Fibroblast of skin of left biceps (primary cell): ENCODE data around the gene TNFRSF8.
"Not testable (repeated sequence)": the region's sequence is repeated elsewhere in the genome, so short reads cannot be mapped to it uniquely, and the experiment has no call there.

ENCODE experiments used
- DNase-seq, 2 experiments: peaks; one replicate each; pipeline ENCODE4 v3.0.0-alpha.2; 2013; ENCODE audit warnings: low read depth in 2 of 2

The TNFRSF8 gene

DNA sequence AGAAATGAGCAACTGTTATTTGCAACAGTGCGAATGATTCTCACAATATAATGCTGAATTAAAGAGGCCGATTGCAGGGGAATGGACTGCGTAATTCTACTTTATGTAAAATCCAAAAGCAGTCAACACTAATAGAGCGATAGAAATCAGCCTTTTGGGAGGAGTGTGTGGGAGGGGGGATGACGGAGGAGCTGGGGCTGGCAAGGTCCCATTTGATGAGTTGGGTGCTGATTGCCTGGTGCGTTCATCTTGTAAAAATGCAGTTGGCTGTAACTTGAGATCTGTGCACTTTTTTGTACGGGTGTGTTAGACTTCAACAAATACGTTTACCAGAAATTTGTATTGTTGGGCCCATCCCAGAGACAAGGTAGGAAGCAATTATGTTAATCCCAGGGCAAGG is 20.7 kb downstream of the TNFRSF8 start:
- peak; percentile 16 to 20 for DNase-seq

DNA sequence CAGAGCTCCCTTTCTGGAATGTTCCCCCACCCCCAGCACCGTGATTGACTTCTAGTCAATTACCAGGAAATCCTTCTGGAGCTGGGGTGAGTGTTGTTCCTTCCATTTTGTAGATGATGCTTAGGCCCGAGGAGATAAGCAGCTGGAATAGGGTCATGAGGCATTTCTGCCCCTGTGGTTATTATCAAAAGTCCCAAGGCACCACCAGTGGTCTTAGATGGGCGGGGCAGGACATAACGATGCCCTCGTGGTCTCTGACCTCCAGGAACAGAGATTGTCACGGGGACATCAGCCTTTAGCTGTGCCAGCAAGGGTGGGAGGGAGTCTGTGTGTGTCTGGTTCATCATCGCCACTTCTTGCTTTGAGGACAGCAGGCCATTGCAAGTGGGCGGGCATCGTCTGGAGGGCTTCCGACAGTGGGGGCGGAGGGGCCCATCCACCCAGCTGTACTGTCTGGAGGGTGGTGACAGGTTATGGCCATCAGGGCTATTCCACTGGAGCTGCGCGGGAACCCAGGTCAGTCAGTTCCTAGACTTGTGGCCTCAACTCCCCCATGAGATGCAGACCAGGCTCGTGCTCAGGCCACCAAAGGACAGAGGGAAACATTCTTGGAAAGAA is 22.6 kb downstream of the TNFRSF8 start:
- DNase-seq = no peak

DNA sequence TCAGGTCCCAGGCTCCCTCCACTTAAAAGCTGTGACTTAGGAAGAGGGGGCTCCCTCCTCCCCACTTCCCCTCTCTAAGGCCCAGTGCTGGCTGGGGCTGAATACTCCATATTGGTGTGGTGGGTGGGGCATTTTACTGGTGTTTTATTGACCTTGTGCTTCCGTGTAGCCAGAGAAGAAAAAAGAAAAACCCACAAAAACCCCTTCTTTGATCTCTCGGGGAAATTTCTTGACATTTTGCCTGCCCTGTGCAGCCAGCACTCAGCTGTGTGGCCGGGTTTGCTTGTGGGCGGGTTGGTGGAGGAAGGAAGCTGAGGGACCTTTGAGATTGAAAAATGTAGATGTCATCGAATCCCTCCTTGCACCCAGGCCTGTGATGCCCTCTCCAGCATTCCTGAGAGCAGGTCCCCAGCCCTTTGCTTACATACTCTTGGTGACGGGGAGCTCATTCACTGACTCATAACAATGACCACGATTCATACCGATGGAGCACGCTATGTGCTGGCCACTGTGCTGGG is 24.8 kb downstream of the TNFRSF8 start:
- no peak for DNase-seq

DNA sequence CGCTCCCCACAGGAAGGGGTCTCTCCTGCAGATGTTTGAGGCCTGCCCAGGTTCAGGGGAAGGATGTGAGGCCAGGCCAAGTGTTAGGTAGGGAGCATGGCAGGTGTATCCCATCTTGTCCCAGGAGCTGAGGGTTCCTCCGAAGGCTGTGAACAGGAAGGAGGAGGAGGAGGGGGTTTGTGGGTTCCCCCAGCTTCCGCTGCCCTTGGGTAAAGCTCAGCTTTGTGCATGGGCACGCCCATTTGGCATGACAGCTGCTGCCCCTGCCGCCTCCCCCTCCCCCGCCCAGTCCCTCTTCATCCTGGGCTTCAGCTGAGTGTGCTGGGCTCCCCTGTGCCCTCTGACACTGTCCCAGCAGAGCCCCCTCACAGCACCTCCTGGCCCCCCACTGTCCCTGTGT is 25.5 kb downstream of the TNFRSF8 start:
- DNase-seq = no peak

- DNase-seq = no peak
These were observed 27.2 kb downstream of the TNFRSF8 start for GRCh38 chr1:12090326-12090725.

DNA sequence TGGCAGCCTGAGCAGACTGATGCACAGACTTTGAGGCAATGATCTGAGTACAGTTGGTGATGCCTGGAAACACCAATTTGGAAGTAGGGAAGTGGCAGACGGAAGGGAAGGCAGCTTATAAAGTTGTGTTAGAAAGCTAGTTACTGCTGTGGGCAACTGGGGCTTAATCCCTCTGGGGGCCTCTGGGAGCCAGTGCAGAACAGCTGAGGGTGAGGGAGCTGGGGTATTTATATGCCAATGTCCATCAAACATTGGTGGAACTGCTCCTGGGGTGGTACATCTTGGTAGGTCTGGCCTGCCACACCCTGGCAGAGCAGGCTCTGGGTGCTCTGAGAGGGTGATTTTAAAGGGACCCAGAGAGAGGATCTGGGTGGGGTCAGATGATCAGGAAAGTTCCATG is 28.1 kb downstream of the TNFRSF8 start:
- DNase-seq = no peak

GRCh38 chr1:12094180-12094579 is 31.1 kb downstream of the TNFRSF8 start:
- DNase-seq = no peak

- no peak for DNase-seq
These were observed 32.6 kb downstream of the TNFRSF8 start for GRCh38 chr1:12095452-12096263.

GRCh38 chr1:12096615-12097014 is 33.5 kb downstream of the TNFRSF8 start:
- DNase-seq = no peak

DNA sequence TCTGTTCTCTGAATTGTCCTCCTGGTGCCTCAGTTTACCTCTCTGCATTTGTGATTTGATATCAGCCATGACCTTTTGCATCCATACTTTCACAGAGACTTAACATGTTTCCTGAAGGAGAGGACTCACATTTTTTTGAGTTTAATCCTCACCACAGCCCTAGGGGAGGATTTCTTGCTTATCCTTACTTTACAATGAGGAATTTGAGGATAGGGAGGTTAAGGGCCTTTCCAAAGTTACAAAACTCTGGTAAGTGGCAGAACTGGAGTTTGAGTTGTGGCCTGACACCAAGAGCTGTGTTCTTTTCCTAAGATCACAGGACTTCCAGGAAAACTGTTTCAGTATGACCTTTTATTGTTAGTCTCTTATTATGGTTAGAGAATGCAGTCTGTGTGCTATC is 34.2 kb downstream of the TNFRSF8 start:
- DNase-seq = no peak

DNA sequence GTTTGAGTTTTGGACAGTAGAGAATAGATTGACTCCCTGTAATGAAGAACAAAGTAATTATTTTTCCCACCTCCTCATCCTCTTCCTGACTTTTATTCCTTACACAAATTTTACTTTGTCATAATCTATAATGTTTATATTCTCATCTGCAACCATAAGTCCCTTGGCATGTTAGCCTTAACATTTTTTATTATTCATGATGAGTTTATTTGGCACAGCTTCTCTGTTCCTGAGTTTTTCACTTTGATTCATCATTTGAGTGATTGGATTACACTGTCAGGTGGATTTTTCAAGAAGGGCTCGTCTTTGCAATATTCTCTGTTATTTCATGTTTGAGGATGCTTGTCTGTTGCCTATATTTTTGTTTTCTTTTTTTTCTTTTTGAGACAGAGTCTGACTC is 35.7 kb downstream of the TNFRSF8 start:
- DNase-seq = no peak

DNA sequence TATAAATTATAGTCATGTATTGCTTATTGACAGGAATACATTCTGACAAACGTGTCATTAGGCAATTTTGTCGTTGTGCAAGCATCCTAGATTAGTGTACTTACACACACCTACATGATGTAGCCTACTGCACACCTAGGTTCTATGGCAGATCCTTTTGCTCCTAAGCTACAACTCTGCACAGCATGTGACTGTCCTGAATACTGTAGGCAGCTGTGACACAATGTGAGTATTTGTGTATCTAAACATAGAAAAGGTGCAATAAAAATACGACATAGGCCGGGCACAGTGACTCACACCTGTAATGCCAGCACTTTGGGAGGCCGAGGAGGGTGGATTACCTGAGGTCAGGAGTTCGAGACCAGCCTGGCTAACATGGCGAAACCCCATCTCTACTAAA is 36.5 kb downstream of the TNFRSF8 start:
- DNase-seq = no peak

DNA sequence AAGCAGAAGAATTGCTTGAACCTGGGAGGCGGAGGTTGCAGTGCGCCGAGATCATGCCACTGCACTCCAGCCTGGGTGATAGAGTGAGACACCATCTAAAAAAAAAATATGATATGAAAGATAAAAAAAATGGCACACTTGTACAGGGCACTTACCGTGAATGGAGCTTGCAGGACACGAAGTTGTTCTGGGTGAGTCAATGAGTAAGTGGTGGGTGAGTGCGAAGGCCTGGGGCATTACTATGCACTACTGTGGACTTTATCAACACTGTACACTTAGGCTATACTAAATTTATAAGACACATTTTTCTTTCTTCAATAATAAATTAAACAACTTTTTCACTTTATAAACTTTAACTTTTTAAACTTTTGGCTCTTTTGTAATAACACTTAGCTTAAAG is 37.0 kb downstream of the TNFRSF8 start:
- DNase-seq = no peak

DNA sequence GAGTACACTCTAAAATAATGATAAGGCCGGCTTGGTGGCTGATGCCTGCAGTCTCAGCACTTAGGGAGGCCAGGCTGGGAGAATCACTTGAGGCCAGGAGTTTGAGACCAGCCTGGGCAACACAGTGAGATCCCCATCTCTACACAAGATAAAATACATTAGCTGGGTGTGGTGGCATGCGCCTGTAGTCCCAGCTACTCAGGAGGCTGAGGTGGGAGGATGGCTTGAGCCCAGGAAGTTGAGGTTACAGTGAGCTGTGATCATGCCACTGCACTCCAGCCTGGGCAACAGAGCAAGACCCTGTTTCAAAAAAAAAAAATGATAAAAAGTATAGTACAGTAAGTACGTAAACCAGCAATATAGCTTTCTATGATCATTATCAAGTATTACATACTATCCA is 38.0 kb downstream of the TNFRSF8 start:
- not testable (repeated sequence) for DNase-seq

GRCh38 chr1:12102066-12102465 is 39.0 kb downstream of the TNFRSF8 start:
- DNase-seq = no peak

DNA sequence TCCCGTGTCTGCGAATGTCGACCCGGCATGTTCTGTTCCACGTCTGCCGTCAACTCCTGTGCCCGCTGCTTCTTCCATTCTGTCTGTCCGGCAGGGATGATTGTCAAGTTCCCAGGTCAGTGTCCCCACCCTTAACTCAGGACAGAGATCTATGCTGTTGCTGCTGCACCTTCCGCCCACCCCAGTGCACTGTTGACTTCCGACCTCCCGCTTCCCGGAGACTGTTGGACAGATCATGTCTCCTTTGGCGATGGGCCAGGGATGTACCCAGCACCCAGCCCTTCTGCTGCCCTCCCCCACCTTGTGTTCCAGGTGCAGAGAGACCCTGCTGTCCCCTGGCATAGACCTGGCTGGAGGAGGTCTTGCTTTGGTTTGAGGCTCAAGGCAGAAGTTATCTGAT is 41.3 kb downstream of the TNFRSF8 start:
- no peak for DNase-seq

GRCh38 chr1:12106153-12106552 is 43.0 kb downstream of the TNFRSF8 start:
- DNase-seq = no peak

DNA sequence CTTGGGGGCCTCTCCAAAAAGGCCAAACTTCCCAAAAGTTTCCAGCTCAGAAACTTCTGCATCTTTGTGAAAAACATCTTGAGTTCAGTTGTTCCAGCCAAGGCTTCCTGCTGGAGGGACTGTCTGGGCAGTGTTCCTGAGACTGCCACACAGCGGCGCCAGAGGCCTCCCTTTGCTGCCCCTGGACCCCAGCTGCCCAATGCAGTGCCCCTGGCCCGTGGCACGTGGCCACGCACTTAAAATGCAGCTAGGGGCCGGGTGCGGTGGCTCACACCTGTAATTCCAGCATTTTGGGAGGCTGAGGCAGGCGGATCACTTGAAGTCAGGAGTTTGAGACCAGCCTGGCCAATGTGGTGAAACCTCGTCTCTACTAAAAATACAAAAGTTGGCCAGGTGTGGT is 43.8 kb downstream of the TNFRSF8 start:
- not testable (repeated sequence) for DNase-seq

- DNase-seq = no peak
These were observed 44.6 kb downstream of the TNFRSF8 start for GRCh38 chr1:12107718-12108117.

- DNase-seq = no peak
These were observed 46.8 kb downstream of the TNFRSF8 start for GRCh38 chr1:12109901-12110300.

GRCh38 chr1:12111741-12112140 is 48.6 kb downstream of the TNFRSF8 start:
- DNase-seq = no peak

- no peak for DNase-seq
These were observed 49.6 kb downstream of the TNFRSF8 start for GRCh38 chr1:12112711-12113161.
